Lower leg skin (tissue), 3 donors: Measurements from ENCODE around the gene ACADM.

Experiments used
- CTCF ChIP-seq, 3 donors: fragments of 450-650 bp; IDR thresholded peaks; one replicate each; pipeline ENCODE4 v1.5.1; 2016; ENCODE audit warnings: antibody characterized with exemption in 3 of 3, mild to moderate bottlenecking in 3 of 3, moderate library complexity in 2 of 3
- POLR2A ChIP-seq, 2 donors: fragments of 450-650 bp; IDR thresholded peaks; one replicate each; pipeline ENCODE4 v1.6.1; 2016 to 2017; ENCODE audit warnings: antibody characterized with exemption in 2 of 2, mild to moderate bottlenecking in 1 of 2, moderate library complexity in 1 of 2

GRCh38 chr1:75730432-75730831 is 5.9 kb downstream of the ACADM start:
- TF ChIP-seq CTCF (IDR thresholded peaks at IDR 0.05), result no peak
- TF ChIP-seq POLR2A (IDR thresholded peaks at IDR 0.05), result no peak
